NCI-H2196 (cell line): ENCODE measurements around the gene UQCR11.

ENCODE experiments used
- DNase-seq: peaks from one replicate; lab custom pipeline; 2025; ENCODE audit not compliant: unreplicated experiment; lab: John Stamatoyannopoulos, UW

UQCR11 gene

DNA sequence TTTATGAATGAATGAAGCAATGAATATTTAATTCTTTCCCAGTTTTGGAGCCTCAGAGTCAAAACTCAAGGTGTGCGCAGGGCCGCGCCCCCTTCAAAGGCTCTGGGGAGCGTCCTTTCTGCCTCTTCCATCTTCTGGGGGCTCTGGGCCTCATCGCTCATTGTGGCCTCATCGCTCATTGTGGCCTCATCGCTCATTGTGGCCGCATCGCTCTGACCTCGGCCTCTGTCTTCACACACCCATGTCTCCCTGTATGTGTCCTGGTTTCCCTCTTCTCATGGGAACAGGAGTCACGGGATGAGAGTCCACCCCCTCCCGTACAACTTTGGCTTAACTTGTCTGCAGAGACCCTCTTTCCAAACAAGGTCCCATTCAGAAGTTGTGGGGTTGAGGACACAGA lies 33.9 kb downstream of the UQCR11 start:
- no peak for DNase-seq

DNA sequence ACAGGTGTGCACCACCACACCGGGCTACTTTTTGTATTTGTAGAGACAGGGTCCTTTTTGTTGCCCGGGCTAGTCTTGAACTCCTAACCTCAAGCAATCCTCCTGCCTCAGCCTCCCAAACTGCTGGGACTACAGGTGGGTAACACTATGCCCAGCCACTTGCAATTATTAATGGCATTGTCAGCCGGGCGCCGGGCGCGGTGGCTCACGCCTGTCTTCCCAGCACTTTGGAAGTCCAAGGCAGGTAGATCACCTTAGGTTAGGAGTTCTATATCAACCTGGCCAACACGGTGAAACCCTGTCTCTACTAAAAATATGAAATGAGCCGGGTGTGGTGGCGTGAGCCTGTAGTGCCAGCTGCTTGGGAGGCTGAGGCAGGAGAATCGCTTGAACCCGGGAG lies 34.4 kb downstream of the UQCR11 start:
- no peak for DNase-seq

DNA sequence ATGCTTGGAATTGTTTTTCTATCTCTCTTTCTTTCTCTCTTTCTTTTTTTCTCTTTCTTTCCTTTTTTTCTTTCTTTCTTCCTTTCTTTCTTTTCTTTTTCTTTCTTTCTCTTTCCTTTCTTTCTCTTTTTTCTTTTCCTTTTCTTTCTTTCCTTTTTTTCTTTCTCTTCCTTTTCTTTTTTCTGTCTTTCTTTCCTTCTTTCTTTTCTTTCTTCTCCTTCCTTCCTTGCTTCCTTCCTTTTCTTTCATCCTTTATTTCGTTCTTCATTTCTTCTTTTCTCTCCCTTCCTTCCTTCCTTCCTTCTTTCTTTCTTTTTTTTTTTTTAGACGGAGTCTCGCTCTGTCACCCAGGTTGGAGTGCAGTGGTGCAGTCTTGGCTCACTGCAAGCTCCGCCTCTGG lies 35.3 kb downstream of the UQCR11 start:
- DNase-seq, result no peak

- peak; percentile 93 for DNase-seq
Observed at GRCh38 chr19:1568320-1569019, 36.8 kb downstream of the UQCR11 start, which contains the start of gene MEX3D. Gene MEX3D, minus strand, starts transcription at chr19:1568325. Its CDS starts 267 bp downstream, at chr19:1568058.

DNA sequence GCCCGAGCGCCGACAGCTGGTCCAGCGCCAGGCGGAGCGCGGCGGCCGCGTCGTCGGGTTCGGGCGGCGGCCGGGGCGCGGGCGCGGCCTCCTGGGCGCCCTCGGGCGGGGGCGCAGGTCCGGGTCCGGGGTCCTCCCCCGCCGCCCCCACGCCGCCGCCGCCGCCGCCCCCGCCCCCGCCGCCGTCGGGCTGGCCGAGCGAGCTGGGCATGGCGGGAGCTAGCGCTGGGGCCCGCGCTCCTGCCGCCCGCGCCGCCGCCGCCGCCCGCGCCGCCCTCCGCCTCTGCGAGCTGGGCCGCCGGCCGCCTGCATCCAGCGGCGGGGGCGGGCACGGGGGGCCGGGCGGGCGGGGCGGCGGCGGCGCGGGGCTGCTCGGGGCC lies 37.4 kb downstream of the UQCR11 start:
- no peak for DNase-seq

- DNase-seq, result no peak
Observed at GRCh38 chr19:1567116-1567847, 38.0 kb downstream of the UQCR11 start.

GRCh38 chr19:1566392-1567115 lies 38.7 kb downstream of the UQCR11 start:
- DNase-seq, result peak; percentile 42

- no peak for DNase-seq
Observed at GRCh38 chr19:1563251-1563650, 42.0 kb downstream of the UQCR11 start.

GRCh38 chr19:1561236-1561842 lies 43.9 kb downstream of the UQCR11 start:
- no peak for DNase-seq

DNA sequence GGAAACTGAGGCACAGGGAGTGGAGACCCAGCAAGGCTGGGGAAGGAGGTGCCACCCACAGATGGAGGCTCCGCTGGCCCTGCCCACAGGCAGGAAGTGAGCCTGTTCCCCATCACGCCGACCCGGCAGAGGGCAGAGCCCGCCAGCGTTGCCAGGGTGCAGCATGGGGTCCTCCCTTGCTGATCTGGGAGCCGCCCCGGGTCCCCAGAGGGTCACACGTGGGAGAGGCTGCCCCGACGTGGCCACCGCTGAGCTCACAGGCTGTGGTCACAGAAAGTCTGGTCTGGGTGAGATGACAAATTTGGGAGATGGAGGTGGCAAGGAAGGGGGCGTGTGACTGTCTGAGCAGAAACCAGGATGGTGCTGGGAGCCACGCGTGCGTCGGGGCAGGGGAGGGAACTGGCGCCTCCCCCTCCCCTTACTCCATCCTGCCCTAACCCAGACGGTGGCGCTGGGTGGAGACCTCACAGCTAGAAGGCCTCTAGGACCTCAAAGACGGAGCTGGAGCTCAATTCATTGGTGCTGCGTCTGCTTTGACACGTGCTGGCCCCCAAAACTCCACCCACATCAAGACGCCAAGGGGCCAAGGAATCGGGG lies 44.9 kb downstream of the UQCR11 start:
- DNase-seq, result no peak

DNA sequence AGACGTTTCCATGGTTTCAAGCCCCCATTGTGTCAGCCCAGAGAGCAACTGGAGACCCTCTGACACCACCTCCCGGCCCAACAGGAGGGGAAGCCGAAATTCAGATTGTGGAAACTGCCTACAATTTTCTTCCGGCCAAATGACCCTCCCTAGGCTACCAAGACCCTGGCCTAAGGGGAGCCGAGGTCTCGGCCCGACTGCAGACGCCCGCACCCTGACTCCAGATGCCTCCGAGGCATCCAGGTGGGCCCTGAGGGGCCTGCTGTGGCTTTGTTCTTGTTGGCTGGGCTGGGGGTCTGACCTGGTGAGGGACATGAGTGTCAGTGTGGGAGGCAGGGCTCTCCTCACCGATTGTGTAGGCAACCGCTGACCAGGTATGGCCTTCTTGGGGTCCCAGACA lies 46.7 kb downstream of the UQCR11 start:
- no peak for DNase-seq

DNA sequence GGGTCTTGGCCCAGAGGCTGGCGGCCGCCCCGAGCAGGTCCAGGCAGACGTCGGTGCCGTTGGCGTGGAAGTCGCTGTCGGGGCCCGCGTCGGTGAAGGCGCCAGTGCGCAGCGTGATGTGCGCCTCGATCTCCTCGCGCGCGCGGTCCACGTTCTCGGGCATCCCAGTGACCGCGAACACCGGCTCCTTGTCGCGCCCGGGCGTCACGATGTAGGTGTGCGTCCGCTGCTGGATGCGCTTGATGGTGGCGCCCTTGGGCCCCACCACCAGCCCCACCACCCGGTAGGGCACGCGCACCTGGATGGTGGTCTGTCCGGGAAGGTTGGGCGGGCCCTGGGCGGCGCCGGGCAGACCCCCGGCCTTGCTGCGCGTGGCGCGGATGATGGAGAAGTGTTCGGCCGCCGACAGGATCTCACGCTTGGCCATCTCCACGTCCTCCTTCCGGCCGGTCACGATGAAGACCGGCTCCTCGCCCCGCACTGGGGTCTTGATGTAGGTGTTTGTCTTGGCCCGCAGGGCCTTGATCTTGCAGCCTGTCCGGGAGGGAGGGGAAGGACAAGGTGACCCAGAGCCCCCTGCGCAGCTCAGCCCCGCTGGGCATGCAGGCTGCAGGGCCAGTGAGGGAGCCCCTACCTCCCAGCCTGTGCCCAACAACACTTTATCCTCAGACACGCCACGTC lies 48.7 kb downstream of the UQCR11 start:
- DNase-seq, result no peak

- DNase-seq, result no peak
Observed at GRCh38 chr19:1555487-1556389, 49.5 kb downstream of the UQCR11 start.

DNA sequence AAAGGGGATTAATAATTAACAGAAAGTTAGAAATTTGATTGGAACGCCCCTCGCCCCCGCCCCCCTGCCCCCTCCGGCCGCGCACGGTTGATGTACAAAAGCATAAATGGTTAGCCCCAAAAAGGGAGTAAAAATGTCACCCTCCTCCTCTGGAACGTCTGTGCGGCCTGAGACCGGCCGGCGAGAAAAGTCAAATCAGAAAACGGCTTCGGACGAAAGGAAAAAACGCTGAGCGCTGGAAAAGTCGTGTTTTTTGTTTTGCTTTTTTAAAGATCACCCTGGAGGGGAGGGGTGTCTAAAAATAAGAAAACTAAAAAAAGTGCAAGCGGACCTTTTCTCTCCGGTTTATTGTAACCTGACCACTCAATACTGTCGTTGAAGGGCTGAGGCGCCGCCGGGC lies 50.3 kb downstream of the UQCR11 start:
- no peak for DNase-seq

GRCh38 chr19:1553415-1553814 lies 51.8 kb downstream of the UQCR11 start:
- DNase-seq, result no peak

GRCh38 chr19:1551068-1552040 lies 53.9 kb downstream of the UQCR11 start:
- no peak for DNase-seq

DNA sequence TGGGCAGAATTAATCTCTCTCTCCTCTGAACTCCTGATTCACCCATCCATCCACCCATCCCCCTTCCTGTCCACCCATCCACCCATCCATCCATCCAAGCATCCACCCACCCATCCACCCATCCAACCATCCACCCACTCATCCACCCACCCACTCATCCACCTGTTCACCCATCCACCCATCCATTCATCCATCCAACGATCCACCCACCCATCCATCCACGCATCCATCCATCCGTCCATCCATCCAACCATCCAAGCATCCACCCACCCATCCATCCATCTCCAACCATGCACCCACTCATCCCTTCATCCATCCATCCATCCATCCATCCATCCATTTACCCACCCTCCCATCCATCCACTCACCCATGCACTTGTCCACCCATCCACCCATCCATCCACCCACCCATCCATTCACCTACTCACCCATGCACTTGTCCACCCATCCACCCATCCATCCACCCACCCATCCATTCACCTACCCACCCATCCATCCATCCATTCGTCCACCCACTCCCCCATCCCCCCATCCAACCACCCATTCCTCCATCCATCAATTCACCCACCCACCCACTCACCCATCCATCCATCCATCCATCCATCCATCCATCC lies 55.8 kb downstream of the UQCR11 start:
- no peak for DNase-seq
